SU-DHL-6 (cell line): Measurements from ENCODE around the gene USF2.

Source experiments
- H2AFZ ChIP-seq: fragments of 200-600 bp; sonication (generic); 2 replicates; pipeline ENCODE4 v1.6.1; 2014; ENCODE audit warnings: low read depth, mild to moderate bottlenecking, moderate library complexity, mixed read lengths, antibody characterized with exemption, low read length; ENCODE audit not compliant: severe bottlenecking
- H3F3A ChIP-seq: fragments of 200-600 bp; shearing (Covaris generic); 2 replicates; pipeline ENCODE4 v1.6.0; 2016; ENCODE audit warnings: antibody characterized with exemption, mild to moderate bottlenecking; ENCODE audit not compliant: insufficient read depth
- H3K27ac ChIP-seq: fragments of 200-600 bp; sonication (generic); 2 replicates; pipeline ENCODE4 v1.5.1; 2016; ENCODE audit warnings: low read depth, mild to moderate bottlenecking, low read length, moderate library complexity, mixed read lengths
- H3K27me3 ChIP-seq: fragments of 200-600 bp; sonication (generic), shearing (Covaris generic); 2 replicates; pipeline ENCODE4 v1.6.0; 2014; ENCODE audit warnings: mild to moderate bottlenecking, low read length
- H3K36me3 ChIP-seq: fragments of 200-600 bp; sonication (generic); 2 replicates; pipeline ENCODE4 v1.6.1; 2014; ENCODE audit warnings: mild to moderate bottlenecking, low read length, mixed read lengths
- H3K4me2 ChIP-seq: fragments of 300-600, 200-600 bp; shearing (Covaris generic), sonication (generic); 2 replicates; pipeline ENCODE4 v1.6.0; 2014; ENCODE audit warnings: low read length, low read depth, mild to moderate bottlenecking; ENCODE audit not compliant: poor library complexity, severe bottlenecking
- H3K4me3 ChIP-seq: fragments of 200-600 bp; sonication (generic); 2 replicates; pipeline ENCODE4 v1.5.1; 2014; ENCODE audit warnings: antibody characterized with exemption, low read length, mild to moderate bottlenecking, mixed read lengths; ENCODE audit not compliant: insufficient read depth, poor library complexity, severe bottlenecking
- H3K79me2 ChIP-seq: fragments of 200-600 bp; sonication (generic); 2 replicates; pipeline ENCODE4 v1.6.1; 2014; ENCODE audit warnings: mild to moderate bottlenecking, low read length, moderate library complexity; ENCODE audit not compliant: insufficient read depth
- H3K9ac ChIP-seq: fragments of 200-600 bp; sonication (generic); 2 replicates; pipeline ENCODE4 v1.7.0; 2014; ENCODE audit warnings: mild to moderate bottlenecking, low read length
- H3K9me2 ChIP-seq: fragments of 200-600 bp; sonication (generic); replicated peaks from 2 replicates; pipeline ENCODE4 v1.6.1; 2014; ENCODE audit warnings: low read length; ENCODE audit not compliant: insufficient read depth
- H3K9me3 ChIP-seq: fragments of 200-600 bp; sonication (generic); 2 replicates; pipeline ENCODE4 v1.6.1; 2014; ENCODE audit warnings: low read length, mixed read lengths; ENCODE audit not compliant: insufficient read depth
- H4K20me1 ChIP-seq: fragments of 200-600 bp; sonication (generic); 2 replicates; pipeline ENCODE4 v1.6.1; 2014; ENCODE audit warnings: low read depth, mild to moderate bottlenecking, antibody characterized with exemption, low read length, moderate library complexity, mixed read lengths
- EZH2phosphoT487 ChIP-seq: fragments of 200-600 bp; sonication (generic), shearing (Covaris generic); conservative IDR thresholded peaks from 2 replicates; pipeline ENCODE4 v1.6.1; 2018; ENCODE audit warnings: mild to moderate bottlenecking, antibody characterized with exemption, low read length, moderate library complexity, mixed read lengths
- TF ChIP-seq, protein P1 (sequence below): fragments of 200-600 bp; sonication (generic); IDR thresholded peaks from one replicate; pipeline ENCODE4 v1.5.1; 2017; ENCODE audit warnings: antibody characterized with exemption, mild to moderate bottlenecking, low read length, moderate library complexity; ENCODE audit not compliant: insufficient read depth, poor library complexity, severe bottlenecking

USF2 gene

DNA sequence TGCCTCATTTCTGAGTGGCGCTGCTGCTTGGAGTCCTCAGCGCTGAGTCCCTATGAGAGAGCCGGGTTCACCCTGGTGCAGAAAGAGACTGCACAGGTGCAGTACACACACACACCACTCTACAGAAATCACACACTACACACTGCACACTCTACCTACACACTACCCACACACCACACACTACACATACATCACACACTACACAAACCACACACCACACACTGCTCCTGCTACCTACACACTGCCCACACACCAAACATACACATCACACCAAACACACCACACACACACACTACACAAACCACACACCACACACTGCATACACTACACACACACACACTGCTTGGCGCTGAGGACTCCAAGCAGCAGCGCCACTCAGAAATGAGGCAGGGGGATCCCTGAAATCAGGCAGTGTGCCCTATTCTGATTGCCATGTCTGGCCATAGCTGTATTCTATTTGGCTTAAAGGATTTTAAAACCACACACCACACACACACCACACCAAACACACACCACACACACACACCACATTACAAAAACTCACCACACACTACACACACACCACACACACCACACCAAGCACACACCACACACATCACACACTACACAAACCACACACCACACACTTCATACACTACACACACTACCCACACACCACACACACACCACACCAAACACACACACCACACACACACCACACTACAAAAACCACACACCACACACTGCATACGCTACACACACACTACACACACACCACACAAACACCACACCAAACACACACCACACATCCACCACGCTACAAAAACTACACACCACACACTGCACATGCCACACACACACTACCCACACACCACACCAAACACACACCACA is 28.1 kb downstream of the USF2 start:
- H3K4me3 ChIP-seq: no peak overlapping the region
- TF ChIP-seq, protein P1, sequence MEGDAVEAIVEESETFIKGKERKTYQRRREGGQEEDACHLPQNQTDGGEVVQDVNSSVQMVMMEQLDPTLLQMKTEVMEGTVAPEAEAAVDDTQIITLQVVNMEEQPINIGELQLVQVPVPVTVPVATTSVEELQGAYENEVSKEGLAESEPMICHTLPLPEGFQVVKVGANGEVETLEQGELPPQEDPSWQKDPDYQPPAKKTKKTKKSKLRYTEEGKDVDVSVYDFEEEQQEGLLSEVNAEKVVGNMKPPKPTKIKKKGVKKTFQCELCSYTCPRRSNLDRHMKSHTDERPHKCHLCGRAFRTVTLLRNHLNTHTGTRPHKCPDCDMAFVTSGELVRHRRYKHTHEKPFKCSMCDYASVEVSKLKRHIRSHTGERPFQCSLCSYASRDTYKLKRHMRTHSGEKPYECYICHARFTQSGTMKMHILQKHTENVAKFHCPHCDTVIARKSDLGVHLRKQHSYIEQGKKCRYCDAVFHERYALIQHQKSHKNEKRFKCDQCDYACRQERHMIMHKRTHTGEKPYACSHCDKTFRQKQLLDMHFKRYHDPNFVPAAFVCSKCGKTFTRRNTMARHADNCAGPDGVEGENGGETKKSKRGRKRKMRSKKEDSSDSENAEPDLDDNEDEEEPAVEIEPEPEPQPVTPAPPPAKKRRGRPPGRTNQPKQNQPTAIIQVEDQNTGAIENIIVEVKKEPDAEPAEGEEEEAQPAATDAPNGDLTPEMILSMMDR: no peak
- no peak for TF ChIP-seq EZH2phosphoT487
- H3F3A ChIP-seq: peaks cover 33% of the 10 kb centered on the region
- no peak overlapping the region for H2AFZ ChIP-seq
- H3K9ac ChIP-seq: peak overlapping the region; percentile 39
- no peaks in the 10 kb centered on the region for H3K36me3 ChIP-seq
- H3K9me2 ChIP-seq: no peaks in the 10 kb centered on the region
- peak overlapping the region; percentile 46 for H3K4me2 ChIP-seq
- H3K9me3 ChIP-seq: no peaks in the 10 kb centered on the region
- H3K79me2 ChIP-seq: no peaks in the 10 kb centered on the region
- H3K27me3 ChIP-seq: no peaks in the 10 kb centered on the region
- H4K20me1 ChIP-seq: no peaks in the 10 kb centered on the region
- H3K27ac ChIP-seq: peak overlapping the region; percentile 87

DNA sequence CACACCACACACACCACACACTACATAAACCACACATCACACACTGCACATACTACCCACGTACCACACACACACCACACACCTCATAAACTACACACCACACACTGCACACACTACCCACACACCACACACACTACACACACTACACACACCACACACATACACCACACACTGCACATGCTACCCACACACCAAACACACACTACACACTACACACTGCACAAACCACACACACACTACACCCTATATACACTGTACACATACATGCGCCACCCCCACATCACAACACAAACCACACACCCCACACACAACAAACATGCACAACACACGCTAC is 28.7 kb downstream of the USF2 start:
- Histone ChIP-seq H3K36me3 (no peaks in the 10 kb centered on the region), H4K20me1 (no peaks in the 10 kb centered on the region), H3K27ac (peak overlapping the region; percentile 87), H3K4me3 (no peak overlapping the region), H3K9me3 (no peaks in the 10 kb centered on the region), H3K9me2 (no peaks in the 10 kb centered on the region), H2AFZ (no peak overlapping the region), H3K4me2 (peak overlapping the region; percentile 46), H3K27me3 (no peaks in the 10 kb centered on the region), H3K9ac (no peak overlapping the region), H3K79me2 (no peaks in the 10 kb centered on the region), H3F3A (peaks cover 33% of the 10 kb centered on the region)
- TF ChIP-seq, protein P1: no peak
- no peak for TF ChIP-seq EZH2phosphoT487

DNA sequence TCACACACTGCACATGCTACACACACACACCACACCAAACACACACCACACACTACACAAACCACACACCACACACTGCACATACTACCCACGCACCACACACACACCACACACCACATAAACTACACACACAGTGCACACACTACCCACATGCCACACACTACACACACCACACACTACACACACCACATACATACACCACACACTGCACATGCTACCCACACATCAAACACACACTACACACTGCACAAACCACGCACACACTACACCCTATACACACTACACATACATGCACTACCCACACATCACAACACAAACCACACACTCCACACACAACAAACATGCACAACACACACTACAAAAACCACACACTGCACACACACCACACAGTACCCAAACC is 29.2 kb downstream of the USF2 start:
- no peaks in the 10 kb centered on the region for H3K9me2 ChIP-seq
- H3K27ac ChIP-seq: peak overlapping the region; percentile 87
- TF ChIP-seq EZH2phosphoT487: no peak
- TF ChIP-seq, protein P1: no peak
- no peaks in the 10 kb centered on the region for H3K9me3 ChIP-seq
- no peaks in the 10 kb centered on the region for H4K20me1 ChIP-seq
- H3K79me2 ChIP-seq: no peaks in the 10 kb centered on the region
- H3K4me2 ChIP-seq: no peak overlapping the region
- H3F3A ChIP-seq: peaks cover 33% of the 10 kb centered on the region
- no peaks in the 10 kb centered on the region for H3K27me3 ChIP-seq
- no peak overlapping the region for H3K4me3 ChIP-seq
- no peak overlapping the region for H2AFZ ChIP-seq
- no peak overlapping the region for H3K9ac ChIP-seq
- H3K36me3 ChIP-seq: no peaks in the 10 kb centered on the region
